HEK293 (cell line): Measurements from ENCODE around the gene SF3B2.
A peak's percentile ranks its signal among the peaks of the same experiment; 100 is the strongest.

Experiments used
- CTCF ChIA-PET: fragments of 350-600 bp; formaldehyde crosslinking; extraction: SDS; loops from one replicate; lab custom pipeline; 2021; ENCODE audit warnings: antibody characterized with exemption; lab: Yijun Ruan, JAX
- POLR2A ChIA-PET: fragments of 300-600 bp; formaldehyde crosslinking; extraction: SDS; loops from one replicate; lab custom pipeline; 2020; ENCODE audit warnings: antibody characterized with exemption, inconsistent platforms; lab: Yijun Ruan, JAX
- H3K27ac ChIP-seq: fragments of 200-500 bp; sonication (Bioruptor generic); 2 replicates; pipeline ENCODE4 v1.5.1; 2014; ENCODE audit warnings: low read depth, low read length, control low read depth, inconsistent platforms; ENCODE audit errors: extremely low read depth
- H3K36me3 ChIP-seq, 2 experiments: fragments of 200-500 bp in 1 of 2; sonication (Bioruptor generic) in 1 of 2; 1 replicate in 1 of 2; 2 replicates in 1 of 2; pipeline ENCODE4 v1.5.1; 2014 to 2017; ENCODE audit warnings: inconsistent platforms in 2 of 2, low read length in 2 of 2; ENCODE audit not compliant: control insufficient read depth in 2 of 2, insufficient read depth in 1 of 2
- H3K4me1 ChIP-seq: fragments of 200-500 bp; sonication (Bioruptor generic); 2 replicates; pipeline ENCODE4 v1.5.1; 2014; ENCODE audit warnings: mild to moderate bottlenecking, low read length, inconsistent platforms; ENCODE audit not compliant: control insufficient read depth, insufficient read depth
- H3K4me3 ChIP-seq: 2 replicates; pipeline ENCODE4 v1.5.1; 2011; ENCODE audit warnings: low read depth, mild to moderate bottlenecking, control low read depth, low read length, moderate library complexity
- H3K9me3 ChIP-seq: fragments of 200-500 bp; sonication (Bioruptor generic); 2 replicates; pipeline ENCODE4 v1.5.1; 2014; ENCODE audit warnings: low read depth, low read length, inconsistent platforms; ENCODE audit not compliant: control insufficient read depth, insufficient read depth
- ATF2 ChIP-seq: fragments of 450-650 bp; formaldehyde crosslinking; IDR thresholded peaks from 2 replicates; pipeline ENCODE4 v1.5.1; 2016; ENCODE audit warnings: missing biosample characterization, missing genetic modification characterization, low read depth
- BCL11B ChIP-seq: fragments of 450-650 bp; formaldehyde crosslinking; IDR thresholded peaks from 2 replicates; pipeline ENCODE4 v1.5.1; 2016; ENCODE audit warnings: low read depth, missing biosample characterization, missing genetic modification characterization
- EGR2 ChIP-seq: fragments of 450-650 bp; formaldehyde crosslinking; IDR thresholded peaks from 2 replicates; pipeline ENCODE4 v1.5.1; 2016; ENCODE audit warnings: low read depth, missing biosample characterization, missing genetic modification characterization
- KLF1 ChIP-seq: fragments of 450-650 bp; formaldehyde crosslinking; IDR thresholded peaks from 2 replicates; pipeline ENCODE4 v1.5.1; 2016; ENCODE audit warnings: missing biosample characterization, missing genetic modification characterization
- SCRT2 ChIP-seq: fragments of 450-650 bp; formaldehyde crosslinking; IDR thresholded peaks from 2 replicates; pipeline ENCODE4 v1.5.1; 2016; ENCODE audit warnings: missing biosample characterization, missing genetic modification characterization
- SP2 ChIP-seq: fragments of 450-650 bp; formaldehyde crosslinking; IDR thresholded peaks from 2 replicates; pipeline ENCODE4 v1.5.1; 2016; ENCODE audit warnings: missing biosample characterization, missing genetic modification characterization
- TCF7L2 ChIP-seq: IDR thresholded peaks from 2 replicates; pipeline ENCODE4 v1.6.1; 2011; ENCODE audit warnings: low read depth, mild to moderate bottlenecking, inconsistent platforms, low read length, moderate library complexity, borderline replicate concordance
- TSHZ1 ChIP-seq: fragments of 450-650 bp; formaldehyde crosslinking; IDR thresholded peaks from 2 replicates; pipeline ENCODE4 v1.5.1; 2016; ENCODE audit warnings: missing biosample characterization, missing genetic modification characterization, borderline replicate concordance
- ZBTB49 ChIP-seq: fragments of 450-650 bp; formaldehyde crosslinking; IDR thresholded peaks from 2 replicates; pipeline ENCODE4 v1.5.1; 2016; ENCODE audit warnings: missing biosample characterization, missing genetic modification characterization, low read depth
- ZEB2 ChIP-seq: fragments of 450-650 bp; formaldehyde crosslinking; IDR thresholded peaks from 2 replicates; pipeline ENCODE4 v1.5.1; 2016; ENCODE audit warnings: missing biosample characterization, missing genetic modification characterization
- ZFHX2 ChIP-seq: fragments of 450-650 bp; formaldehyde crosslinking; conservative IDR thresholded peaks from 2 replicates; pipeline ENCODE4 v1.5.1; 2016; ENCODE audit warnings: missing biosample characterization, missing genetic modification characterization
- ZNF146 ChIP-seq: fragments of 450-650 bp; formaldehyde crosslinking; IDR thresholded peaks from 2 replicates; pipeline ENCODE4 v1.5.1; 2016; ENCODE audit warnings: missing biosample characterization, missing genetic modification characterization
- ZNF211 ChIP-seq: fragments of 450-650 bp; formaldehyde crosslinking; IDR thresholded peaks from 2 replicates; pipeline ENCODE4 v1.5.1; 2016; ENCODE audit warnings: low read depth, missing biosample characterization, missing genetic modification characterization
- ZNF341 ChIP-seq: fragments of 450-650 bp; formaldehyde crosslinking; IDR thresholded peaks from 2 replicates; pipeline ENCODE4; 2016; ENCODE audit warnings: low read depth, missing biosample characterization, missing genetic modification characterization
- ZNF354C ChIP-seq: fragments of 450-650 bp; formaldehyde crosslinking; IDR thresholded peaks from 2 replicates; pipeline ENCODE4 v1.5.1; 2016; ENCODE audit warnings: missing biosample characterization, missing genetic modification characterization, low read depth, borderline replicate concordance
- ZNF394 ChIP-seq: fragments of 450-650 bp; formaldehyde crosslinking; IDR thresholded peaks from 2 replicates; pipeline ENCODE4 v1.5.1; 2016; ENCODE audit warnings: missing biosample characterization, missing genetic modification characterization, mild to moderate bottlenecking, moderate library complexity, borderline replicate concordance
- ZNF416 ChIP-seq: fragments of 450-650 bp; formaldehyde crosslinking; IDR thresholded peaks from 2 replicates; pipeline ENCODE4 v1.5.1; 2016; ENCODE audit warnings: missing biosample characterization, missing genetic modification characterization
- ZNF426 ChIP-seq: fragments of 450-650 bp; formaldehyde crosslinking; IDR thresholded peaks from 2 replicates; pipeline ENCODE4 v1.5.1; 2017; ENCODE audit warnings: missing biosample characterization, missing genetic modification characterization, mild to moderate bottlenecking, inconsistent platforms, moderate library complexity
- ZNF433 ChIP-seq: fragments of 450-650 bp; formaldehyde crosslinking; IDR thresholded peaks from 2 replicates; pipeline ENCODE4 v1.5.1; 2016; ENCODE audit warnings: missing biosample characterization, missing genetic modification characterization, low read depth
- ZNF670 ChIP-seq: fragments of 450-650 bp; formaldehyde crosslinking; IDR thresholded peaks from 2 replicates; pipeline ENCODE4 v1.5.1; 2016; ENCODE audit warnings: missing biosample characterization, missing genetic modification characterization, low read depth
- ZNF785 ChIP-seq: fragments of 450-650 bp; formaldehyde crosslinking; IDR thresholded peaks from 2 replicates; pipeline ENCODE4 v1.5.1; 2016; ENCODE audit warnings: missing biosample characterization, missing genetic modification characterization

The SF3B2 gene

GRCh38 chr11:66016793-66017177 lies 35.4 kb upstream of the SF3B2 start:
- no peak for TF ChIP-seq ZNF433 (tag by site-specific recombination)
- H3K4me1 ChIP-seq, result no peaks in the 10 kb centered on the region
- no peak overlapping the region for H3K27ac ChIP-seq
- ChIA-PET CTCF (no interaction called here), POLR2A (no interaction called here)
- H3K36me3 ChIP-seq, result no peaks in the 10 kb centered on the region
- H3K4me3 ChIP-seq, result no peak overlapping the region
- no peaks in the 10 kb centered on the region for H3K9me3 ChIP-seq

GRCh38 chr11:66017321-66017720 lies 34.8 kb upstream of the SF3B2 start:
- Histone ChIP-seq H3K4me1 (no peaks in the 10 kb centered on the region), H3K4me3 (no peak overlapping the region), H3K36me3 (no peaks in the 10 kb centered on the region), H3K27ac (no peak overlapping the region)
- TF ChIP-seq TSHZ1 (no peak), ZNF416 (tag by site-specific recombination) (no peak), EGR2 (tag by site-specific recombination) (peak; percentile 100), ZNF341 (tag by site-specific recombination) (no peak), KLF1 (peak; percentile 92), SP2 (tag by site-specific recombination) (peak; percentile 29; the same call in 1 of the 2 replicates), ZFHX2 (tag by site-specific recombination) (peak; percentile 100), TCF7L2 (no peak), ATF2 (tag by site-specific recombination) (no peak)
- TF ChIP-seq, all 188 proteins: peak for 4
- POLR2A ChIA-PET, result no interaction called here
- CTCF ChIA-PET, result no interaction called here
- H3K9me3 ChIP-seq, result no peaks in the 10 kb centered on the region

- CTCF ChIA-PET, result interaction anchor here (0.6 kb wide), 1 partner anchor 19 kb away, joined by 4 read pairs; no protein-coding TSS in a partner anchor
- no peaks in the 10 kb centered on the region for H3K4me1 ChIP-seq
- H3K36me3 ChIP-seq, result no peaks in the 10 kb centered on the region
- H3K4me3 ChIP-seq, result no peak overlapping the region
- H3K27ac ChIP-seq, result no peak overlapping the region
- H3K9me3 ChIP-seq, result no peaks in the 10 kb centered on the region
- POLR2A ChIA-PET, result interaction anchor here (0.6 kb wide), 1 partner anchor 11 kb away, joined by 4 read pairs; no protein-coding TSS in a partner anchor
- TF ChIP-seq ZNF211 (tag by site-specific recombination) (no peak), ZNF785 (tag by site-specific recombination) (no peak), BCL11B (tag by site-specific recombination) (no peak), KLF1 (no peak), ZNF146 (tag by site-specific recombination) (no peak), ZNF354C (no peak), ZNF394 (tag by site-specific recombination) (no peak), ATF2 (tag by site-specific recombination) (no peak), ZEB2 (tag by site-specific recombination) (no peak), ZBTB49 (tag by site-specific recombination) (no peak), ZNF670 (no peak), SCRT2 (tag by site-specific recombination) (no peak), ZNF426 (no peak)
Observed at GRCh38 chr11:66020212-66020611, 32.0 kb upstream of the SF3B2 start.
